ENCODE results near the gene SFMBT1. TPM values are rescaled to one million over a fixed set of nuclear protein-coding genes. Genes with fewer than 3 reads are reported as not detected.
A peak's percentile ranks its signal among the peaks of the same experiment; 100 is the strongest.
"Not testable (repeated sequence)": the region's sequence is repeated elsewhere in the genome, so short reads cannot be mapped to it uniquely, and the experiment has no call there.

Gene SFMBT1
- total RNA-seq, 1 donor from 2014 or later, result 32.9 TPM

DNA sequence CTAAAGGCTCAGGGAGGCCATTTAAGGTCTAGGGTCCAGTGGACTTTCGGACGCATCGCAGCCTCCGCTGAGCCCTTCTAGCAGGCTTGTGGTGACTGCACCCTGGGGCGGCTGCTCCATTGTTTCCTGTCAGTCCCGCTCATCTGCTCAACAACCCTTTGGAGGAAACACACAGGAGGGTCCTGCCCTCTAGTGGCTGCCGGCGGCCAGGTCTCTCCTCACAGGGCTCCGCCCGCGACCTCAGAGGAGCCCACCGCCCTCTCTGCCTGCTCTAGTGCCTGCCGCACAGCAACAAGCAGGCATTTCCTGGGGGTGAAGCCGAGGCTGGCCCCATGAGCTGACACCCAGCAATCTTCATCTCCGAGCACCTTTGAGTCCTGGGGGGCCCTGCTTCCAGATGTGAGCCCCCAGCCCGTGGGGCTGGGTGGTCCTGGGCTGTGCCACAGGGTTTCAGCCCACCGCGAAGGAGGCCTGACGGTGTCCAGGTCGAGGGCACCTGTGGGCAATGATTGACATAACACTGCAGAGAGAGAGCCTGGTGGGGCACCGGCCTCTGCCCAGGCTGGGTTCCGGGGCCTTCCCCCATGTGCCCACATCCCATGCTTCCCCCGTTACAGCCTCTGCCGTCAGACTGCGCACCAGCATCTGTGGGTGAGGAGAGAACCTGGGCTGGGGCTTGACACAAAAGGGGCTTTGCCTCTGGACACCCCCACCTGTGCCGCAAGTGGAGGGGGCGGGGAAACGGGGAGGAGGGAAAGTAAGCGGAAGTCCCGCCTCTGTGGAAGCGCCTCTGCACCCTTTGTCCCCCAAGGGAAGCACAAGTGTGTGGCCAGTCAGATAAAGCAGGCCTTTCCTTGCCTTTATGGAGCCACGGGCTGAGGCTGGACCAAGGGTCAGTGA, 27.0 kb upstream of the SFMBT1 start:
- peak; percentile 86 for DNase-seq

DNA sequence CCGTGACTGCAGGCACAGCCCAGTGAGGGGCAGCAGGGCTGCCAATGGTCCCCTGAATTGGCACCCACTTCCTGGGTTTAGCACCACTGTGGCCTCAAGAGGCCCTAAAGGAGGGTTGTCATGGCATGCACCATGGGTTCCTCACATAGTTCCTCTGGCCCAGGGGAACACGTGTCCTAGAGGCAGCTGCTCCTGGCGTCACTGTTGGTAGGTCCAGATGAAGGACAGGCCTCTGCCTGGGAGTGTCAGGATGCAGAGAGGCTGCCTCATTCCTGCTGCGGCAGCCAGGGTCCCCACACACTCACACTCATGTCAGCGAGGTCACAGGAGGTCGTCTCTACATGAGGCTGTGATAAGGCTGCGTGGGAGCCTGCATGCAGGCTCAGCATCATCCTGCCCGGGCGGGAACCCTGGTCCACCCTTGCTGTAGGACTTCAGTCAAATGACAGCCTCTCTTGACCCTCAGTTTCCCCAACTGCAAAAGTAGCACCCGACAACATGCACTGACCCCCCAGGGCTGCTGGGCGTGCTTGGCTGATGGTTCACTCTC, 26.1 kb upstream of the SFMBT1 start:
- no peak for DNase-seq

DNA sequence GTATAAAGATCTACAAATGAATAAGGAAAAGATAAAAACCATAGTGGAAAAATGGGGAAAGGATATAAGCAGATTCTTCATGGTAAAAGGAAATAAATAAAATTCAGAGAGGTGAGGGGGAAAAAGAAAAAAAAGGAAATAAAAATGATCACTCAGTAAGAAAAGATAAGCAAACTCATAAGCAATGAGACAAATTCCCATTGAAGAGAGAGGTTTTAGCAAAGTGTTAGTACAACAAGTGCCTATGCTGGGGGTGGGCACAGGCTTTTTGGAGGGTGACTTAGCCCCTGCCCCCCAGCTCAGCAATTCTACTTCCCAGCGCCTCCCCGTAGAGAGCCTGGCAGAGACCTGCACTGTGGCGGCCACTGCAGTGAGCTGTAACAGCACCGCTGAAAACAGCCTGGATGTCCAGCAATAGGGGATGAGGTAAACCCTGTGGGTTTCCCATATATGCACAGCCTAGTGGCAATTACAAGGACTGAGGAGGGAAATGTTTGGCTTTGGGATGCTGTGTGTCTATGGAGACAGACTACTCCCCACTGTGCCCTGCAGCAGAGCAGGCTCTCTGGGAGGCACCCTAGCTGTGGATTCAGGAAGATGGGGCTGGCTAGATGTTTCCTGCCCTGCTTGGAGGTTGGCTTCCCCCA, 23.7 kb upstream of the SFMBT1 start:
- DNase-seq, result no peak

DNA sequence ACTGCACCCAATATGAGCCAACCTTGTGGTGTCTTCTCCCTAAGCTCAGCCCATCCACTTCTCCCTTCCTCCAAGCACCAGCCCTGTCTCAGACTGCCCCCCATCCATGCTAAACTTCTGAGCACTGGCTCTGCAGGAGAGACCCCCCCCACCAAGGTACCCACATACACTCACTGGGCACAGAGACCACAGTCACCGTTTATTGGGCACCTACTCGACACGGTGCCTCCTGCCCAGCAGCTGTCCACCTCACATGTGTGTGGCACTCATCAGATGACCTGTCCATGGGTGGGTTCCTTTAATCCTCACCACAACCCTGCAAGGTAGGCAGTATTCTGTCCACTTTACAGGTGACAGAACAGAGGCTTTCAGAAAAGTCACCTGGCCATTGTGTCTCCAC, 22.3 kb upstream of the SFMBT1 start:
- DNase-seq, result no peak

DNA sequence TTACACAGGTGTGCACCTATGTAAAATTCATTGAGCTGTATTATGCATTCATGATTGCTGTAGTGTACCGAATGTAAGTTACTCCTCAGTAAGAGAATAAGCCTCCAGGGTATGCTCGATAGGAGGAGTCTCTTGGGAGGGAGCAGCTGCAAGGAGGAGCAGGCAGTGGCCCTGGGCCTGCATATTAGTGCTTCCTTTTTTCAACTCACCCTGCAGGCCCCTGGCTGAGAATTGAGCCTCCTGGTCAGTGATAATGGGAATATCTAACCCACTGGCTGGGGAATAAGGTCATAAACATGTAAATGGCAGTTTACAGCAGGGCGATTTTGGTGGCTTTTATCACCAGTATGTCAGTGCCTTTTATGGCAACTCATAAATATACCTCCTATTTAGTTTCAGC, 21.7 kb upstream of the SFMBT1 start:
- DNase-seq, result no peak

DNA sequence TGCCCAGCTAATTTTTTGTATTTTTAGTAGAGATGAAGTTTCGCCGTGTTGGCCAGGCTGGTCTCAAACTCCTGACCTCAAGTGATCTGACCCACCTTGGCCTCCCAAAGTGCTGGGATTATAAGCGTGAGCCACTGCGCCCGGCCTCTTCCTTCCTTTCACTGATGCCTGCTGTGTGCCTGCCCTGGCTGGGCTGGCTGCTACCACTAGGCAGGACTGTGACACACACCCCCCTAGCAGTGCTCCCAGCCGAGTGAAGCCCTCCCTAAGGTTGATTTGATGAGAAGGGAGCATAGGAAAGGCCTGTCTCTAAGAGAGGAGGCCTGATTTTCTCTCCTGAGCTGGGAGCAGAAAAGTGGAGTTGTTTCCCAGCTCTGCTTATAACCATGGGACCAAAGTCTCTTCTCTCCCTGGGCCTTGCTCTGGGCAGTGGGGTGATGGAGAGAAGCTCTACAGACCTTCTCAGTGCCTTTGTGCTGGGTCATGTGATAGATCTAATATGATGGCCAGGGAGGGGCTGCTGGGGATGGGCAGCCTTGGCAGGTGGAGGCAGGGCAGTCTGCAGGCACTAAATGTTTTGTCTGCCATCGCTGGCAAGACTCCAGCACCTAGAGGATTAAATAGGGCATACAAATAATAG, 20.1 kb upstream of the SFMBT1 start:
- DNase-seq, result no peak

DNA sequence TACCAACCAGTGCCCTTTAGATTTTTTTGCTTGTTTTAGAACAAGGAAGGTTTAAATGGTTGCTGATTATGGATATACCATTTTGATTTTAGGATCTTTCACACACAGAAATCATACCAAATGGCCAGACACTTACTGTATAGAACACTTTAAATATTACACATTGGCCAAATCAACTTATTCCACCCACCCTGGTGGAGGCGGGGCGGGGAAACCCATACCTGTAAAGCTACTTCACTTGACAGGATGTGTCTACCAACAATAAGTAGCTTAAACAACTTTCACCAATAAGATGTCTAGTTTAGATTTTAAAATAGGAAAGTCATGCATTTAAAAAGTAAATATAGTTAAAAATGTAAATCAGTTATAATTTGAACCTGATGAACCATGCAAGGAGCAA, 17.0 kb upstream of the SFMBT1 start:
- no peak for DNase-seq

DNA sequence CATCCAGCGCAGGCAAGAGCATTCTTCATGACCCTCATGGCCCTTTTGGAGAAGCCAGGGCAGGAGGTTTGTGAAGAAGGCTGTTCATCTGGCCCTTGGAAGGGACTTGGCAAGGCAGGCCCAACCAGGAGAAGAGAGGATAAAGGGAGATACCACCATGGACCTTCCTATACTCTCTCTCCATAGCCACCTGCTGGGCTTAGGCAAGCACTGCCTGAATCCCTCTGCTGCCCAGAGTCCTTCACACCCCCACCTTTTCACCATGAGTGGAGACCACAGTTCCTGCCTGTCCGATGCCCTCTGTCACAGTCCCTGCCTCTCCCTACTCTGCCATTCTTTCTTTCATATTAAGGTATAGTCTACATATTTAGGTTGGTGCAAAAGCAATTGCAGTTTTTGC, 10.6 kb upstream of the SFMBT1 start:
- no peak for DNase-seq

DNA sequence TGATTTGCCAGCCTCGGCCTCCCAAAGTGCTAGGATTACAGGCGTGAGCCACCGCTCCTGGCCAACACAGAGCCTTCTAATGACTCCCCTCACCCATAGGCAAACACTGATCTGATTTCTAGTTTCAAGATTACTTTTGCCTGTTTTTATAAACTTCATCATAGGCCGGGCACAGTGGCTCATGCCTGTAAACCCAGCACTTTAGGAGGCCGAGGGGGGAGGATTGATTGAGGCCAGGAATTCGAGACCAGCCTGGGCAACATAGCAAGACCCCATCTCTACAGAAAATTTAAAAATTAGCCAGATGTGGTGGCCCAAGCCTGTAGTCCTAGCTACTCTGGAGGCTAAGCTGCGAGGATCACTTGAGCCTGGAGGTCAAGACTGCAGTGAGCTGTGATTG, 8.4 kb upstream of the SFMBT1 start:
- not testable (repeated sequence) for DNase-seq

DNA sequence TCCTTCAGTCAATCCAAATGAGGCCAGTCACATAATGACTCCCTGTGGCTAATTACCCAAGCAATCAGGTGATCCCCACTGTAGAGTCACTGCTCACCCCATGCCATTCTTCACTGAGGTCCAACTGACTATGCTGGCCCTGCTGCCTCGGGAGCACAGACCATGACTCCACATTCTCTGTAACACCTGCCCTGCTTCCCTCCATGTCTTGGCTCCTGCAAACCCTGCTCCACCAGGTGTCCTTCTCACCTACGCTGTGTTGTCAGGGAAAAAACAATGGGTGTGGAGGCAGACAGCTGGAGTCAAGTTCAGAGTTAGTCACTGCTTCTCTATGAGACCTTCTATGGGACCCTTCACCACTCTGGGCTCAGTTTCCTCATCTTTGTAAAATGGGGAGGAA, 6.1 kb upstream of the SFMBT1 start:
- DNase-seq, result no peak

DNA sequence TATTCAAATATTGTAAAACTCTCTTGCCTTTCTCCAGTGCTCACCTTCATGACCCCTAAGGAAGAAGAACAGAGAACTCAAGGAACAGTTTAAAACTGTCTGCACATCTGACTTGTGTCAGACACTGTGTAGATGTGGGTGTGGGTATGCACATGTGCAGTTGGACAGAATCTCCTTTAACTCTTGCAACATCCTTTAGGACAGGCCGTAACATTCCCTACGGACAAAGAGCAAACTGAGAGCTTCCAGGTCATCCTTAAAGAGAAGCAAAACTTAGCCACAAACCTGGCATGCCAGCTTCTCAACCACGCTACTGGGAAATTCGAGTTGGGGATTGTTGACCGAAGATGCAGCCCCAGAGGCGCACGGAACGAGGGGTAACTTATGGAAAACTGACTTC, 4.1 kb upstream of the SFMBT1 start:
- DNase-seq, result no peak

DNA sequence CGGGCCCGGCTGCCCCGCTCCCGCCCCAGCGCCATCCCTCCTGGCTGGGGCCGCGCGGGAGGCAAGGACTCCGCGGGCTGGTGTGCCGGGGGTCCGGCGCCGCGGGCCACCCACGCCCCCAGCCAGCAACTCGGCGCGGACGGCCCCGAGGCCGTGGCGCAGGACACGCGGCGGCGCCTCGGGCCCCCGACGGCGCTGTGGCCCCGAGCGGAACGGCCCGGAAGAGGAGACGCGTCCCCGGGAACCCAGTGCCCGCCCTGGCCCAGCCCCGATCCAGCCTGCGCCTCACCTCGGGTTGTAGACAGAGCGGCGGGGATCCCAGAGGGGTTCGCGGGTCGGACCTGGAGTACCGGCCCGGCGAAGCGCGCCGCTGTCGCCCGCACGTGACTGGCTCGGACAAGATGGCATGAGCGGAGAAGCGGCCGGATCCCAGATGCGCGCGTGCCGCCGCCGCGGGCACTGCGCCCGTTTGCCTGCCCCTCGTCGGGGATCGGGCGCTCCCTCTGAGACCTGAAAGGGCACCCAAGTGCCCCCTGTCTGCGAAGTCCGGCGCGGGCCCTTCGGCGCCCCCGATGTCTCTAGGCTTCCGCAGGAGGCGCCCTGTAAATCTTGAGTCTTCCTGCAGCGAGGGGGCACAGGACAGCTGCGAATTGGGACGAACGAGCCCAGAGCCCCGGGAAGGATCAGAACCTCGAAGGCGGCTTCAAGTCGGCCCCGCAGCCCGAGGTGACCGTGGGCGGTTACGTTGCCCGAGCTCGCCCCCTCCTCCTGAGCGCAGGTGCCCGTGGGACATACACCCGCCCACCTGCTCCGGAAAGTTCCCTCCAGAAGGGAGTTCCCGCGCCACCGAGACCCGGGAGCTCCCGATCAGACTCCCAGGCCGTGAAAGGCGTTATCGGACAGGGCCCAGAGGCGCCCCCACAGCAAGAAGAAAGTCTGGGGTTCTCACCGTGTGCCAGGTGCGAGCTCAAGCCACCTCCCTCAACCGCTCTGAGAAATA, 598 bp upstream of the SFMBT1 start:
- peak; percentile 55 for DNase-seq

DNA sequence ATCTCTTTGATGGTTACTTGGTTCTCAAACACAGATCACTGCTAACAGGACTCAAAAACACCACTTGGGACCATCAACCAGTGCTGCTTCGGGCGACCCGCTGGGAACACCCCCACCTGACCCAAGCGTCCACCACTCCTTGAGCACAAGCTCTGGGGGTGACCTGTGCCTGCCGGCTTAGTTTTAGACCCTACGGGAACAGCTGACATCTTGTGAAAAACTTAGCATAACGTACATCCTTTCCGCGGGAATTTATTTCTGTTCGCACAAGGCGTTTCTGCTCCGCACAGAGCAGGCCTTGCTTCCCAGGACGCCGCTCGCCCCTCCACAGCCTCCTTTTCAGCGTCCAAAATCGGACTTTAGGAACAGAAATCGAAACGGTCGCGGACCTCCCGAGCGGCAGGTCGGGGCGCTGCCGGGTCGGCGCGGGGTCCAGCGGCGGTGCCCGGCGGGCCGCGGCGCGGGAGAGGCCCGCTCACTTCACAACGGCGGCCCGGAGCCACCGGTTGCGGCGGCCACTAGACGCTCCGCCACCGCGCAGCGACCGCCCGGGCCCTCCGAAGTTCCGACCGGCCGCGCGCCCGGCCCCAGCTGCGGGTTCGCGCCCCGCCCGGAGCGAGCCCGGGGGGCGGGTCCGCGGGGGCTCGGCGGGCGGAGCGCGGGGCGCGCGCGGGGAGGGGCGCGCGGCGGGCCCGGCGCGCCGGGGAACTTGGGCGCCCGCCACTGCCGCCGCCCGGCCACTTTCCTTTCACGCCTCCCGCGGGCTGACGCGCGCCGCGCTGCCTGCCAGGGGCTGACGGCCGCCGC, 959 bp downstream of the SFMBT1 start:
- peak; percentile 70 for DNase-seq

DNA sequence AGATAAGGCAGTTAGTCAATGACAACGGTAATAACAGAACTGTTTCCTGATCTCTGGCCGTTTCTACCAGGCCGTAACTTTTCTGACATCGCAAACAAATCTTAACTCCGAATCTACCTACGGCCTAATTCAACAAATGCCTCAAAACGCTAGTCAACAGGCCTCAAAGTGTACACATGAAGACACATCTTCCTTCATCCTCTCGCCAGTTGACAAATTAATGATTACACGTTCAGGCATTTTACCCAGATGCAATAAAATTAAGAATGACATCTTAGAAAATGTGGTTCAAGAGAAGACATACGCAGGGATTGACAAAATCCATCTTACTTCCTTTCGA, 1.5 kb downstream of the SFMBT1 start:
- DNase-seq, result no peak

DNA sequence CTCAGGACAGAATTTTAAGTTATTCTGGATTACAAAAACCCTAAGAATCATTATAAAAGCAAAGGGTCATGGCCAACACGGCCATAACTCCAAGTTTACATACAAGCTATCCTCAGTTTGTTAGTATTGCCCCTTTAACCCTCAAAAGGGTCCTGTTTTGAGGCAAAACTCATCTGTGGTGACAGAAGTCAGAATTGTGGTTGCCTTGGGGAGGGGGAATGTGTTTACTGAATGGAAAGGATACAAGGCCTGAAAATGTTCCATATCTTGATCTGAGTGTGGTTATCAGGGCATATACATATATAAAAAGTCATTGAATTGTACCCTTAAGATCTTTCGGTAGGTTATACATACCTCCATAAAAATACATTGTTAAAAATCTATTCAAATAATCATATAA, 2.1 kb downstream of the SFMBT1 start:
- DNase-seq, result no peak

DNA sequence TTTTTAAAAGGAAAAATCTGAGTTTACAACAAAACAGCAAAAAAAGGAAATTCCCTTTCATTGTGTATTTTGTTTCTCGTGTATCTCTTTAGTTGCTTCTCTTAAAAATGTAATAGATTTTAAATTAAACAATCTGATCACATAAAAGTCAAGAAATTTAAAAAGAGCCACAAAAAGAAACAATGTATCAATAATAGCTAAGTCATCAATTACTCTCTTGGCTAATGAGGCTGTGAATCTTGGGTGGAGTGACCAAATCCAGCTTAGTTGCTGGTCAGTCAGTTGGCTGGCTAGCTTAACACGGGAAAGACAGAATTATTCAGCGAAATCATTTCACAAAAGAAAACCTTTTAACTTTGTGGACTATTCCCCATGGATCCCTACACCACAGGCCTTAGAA, 3.2 kb downstream of the SFMBT1 start:
- no peak for DNase-seq

DNA sequence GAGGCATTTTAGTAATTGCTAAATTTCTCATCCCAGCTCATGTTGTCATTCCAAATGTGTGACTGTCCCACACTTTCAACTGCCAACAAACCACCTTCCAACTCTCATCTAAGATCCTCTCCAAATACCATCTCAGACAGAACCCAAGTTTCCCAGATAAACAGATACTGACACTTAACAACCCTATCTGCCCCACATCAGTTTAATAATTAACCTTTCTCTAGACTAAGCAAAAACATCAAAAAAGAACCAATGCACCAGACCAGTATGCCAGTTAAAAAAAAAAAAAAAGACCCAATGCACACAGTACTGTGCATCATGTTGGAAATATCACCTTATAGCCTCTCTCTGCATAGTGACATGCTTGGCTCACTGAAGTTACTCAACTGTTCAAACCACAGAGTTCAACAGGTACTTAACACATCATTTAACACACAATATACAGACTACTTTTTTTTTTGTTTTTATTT, 5.5 kb downstream of the SFMBT1 start:
- no peak for DNase-seq

DNA sequence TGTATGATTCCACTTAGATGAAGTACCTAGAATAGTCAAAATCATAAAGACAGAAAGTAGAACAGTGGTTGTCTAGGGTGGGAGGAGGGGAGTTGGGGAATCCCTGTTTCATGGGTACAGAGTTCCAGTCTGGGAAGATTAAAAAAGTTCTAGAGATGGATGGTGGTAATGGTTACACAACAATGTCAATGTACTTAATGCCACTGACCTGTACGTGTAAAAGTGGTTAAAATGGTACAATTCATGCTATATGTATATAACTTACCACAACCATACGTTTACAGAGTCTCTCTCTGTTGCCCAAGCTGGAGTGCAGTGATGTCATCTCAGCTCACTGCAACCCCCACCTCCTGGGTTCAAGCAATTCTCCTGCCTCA, 6.5 kb downstream of the SFMBT1 start:
- no peak for DNase-seq

DNA sequence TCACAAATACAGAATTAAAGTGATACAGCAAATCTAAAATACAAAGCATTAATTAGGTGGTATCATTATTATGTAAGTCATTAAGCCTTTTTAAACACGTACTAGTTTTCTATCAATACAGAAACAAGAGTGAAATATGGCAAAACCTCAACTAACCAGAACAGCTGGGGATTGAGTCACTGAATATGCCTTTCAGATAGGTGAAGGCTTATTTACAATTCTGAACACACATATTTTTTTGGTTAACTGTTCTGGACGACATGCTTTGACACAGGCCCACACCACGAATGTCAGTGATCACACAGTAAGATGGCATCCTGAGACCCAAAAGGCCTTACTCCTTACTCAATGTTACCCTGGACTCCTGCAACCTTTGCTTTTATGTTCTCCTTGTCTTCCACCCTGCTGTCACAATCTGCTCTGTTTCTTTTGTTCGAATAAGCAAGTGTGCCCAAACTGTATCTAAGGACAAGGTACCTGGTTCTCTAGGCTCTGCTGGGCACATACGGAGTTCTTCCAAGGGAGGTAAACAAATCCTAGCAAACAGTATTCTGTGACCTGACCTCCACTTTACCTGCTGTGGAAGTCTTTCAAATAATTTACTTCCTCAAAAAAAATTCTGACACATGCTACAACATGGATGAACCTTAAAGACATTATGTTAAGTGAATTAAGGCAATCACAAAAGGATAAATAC, 7.0 kb downstream of the SFMBT1 start:
- no peak for DNase-seq

Measured in tongue (tissue), 2 donors.